GM19023 (cell line): ENCODE measurements around the gene ITGA3.

Experiments used
- ATAC-seq: cut with Tn5 transposase; IDR thresholded peaks from one replicate; pipeline ENCODE4 v1.9.1; 2021; ENCODE audit warnings: mild to moderate bottlenecking, moderate library complexity; ENCODE audit not compliant: unreplicated experiment

ITGA3 gene

DNA sequence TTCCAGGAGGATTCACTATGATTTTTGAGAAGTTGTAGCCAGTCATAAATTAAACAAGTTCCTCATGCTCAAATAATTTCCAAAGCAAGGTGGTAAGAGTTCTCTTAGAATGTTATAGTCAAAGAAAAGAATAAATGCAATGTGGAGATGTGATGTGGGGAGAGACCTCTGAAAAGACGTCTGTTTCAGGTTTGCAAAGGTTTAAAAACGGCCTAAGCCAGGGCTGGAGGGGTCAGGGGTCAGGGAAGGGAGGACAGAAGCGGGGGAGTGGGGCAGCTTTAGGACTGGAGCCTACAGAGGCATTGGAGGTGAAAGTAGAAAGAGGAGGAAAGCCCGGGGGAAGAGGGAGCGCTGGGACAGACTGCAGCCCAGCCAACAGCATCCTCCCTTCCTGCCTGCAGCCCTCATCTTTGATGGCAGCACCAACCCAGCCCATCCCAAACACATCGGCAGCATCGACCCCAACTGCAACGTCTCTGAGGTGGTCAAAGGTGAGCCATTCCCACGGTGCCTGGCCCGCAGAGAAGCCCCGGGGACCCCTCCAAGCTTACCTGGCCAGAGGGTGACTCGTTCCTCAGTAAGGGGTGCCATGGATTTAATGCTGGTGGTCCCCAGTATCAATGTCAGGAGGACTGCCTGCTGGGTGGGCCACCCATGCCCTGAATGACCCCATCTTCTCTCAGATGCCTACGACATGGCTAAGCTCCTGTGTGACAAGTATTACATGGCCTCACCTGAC lies 50.7 kb downstream of the ITGA3 start:
- ATAC-seq = no peak

DNA sequence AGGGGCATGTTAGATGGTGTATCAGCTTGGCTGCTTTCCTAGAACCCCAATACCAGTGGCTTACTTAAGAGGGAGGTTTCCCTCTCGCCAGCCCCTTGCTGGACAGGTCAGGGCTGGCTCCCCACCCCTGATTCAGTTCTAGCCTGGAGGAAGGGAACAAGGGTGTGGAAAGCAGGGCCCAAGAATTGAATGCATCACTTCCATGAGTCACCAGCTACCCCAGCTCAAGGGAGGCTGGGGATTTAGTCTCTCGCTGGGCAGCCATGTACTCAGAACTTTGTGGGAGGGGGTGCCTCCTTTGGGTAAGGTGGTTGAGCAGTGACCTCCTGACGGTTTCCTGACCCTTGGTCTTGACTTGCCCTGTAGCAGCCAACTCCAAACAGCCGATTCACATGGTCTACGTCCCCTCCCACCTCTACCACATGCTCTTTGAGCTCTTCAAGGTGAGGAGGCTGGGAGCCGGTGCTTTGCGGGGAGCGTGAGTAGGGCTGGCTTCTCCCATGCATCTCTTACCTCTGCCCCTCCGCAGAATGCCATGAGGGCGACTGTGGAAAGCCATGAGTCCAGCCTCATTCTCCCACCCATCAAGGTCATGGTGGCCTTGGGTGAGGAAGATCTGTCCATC lies 52.0 kb downstream of the ITGA3 start:
- ATAC-seq = no peak

DNA sequence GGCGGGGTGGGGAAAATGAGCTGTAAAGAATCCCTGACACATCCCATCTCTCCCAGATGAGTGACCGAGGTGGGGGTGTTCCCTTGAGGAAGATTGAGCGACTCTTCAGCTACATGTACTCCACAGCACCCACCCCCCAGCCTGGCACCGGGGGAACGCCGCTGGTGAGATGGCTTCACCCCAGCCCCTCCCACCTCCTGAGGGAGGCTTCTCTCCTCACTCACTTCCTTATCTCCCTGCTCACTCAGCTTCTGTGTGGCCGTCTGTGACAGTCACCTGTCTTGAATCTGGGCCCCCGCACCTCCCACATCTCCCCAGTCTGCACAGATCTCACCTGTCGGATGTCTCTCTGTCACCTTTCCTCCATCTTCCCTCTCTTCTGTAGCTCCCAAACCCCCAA lies 52.6 kb downstream of the ITGA3 start:
- no peak for ATAC-seq

GRCh38 chr17:50109207-50109606 lies 53.3 kb downstream of the ITGA3 start:
- no peak for ATAC-seq

DNA sequence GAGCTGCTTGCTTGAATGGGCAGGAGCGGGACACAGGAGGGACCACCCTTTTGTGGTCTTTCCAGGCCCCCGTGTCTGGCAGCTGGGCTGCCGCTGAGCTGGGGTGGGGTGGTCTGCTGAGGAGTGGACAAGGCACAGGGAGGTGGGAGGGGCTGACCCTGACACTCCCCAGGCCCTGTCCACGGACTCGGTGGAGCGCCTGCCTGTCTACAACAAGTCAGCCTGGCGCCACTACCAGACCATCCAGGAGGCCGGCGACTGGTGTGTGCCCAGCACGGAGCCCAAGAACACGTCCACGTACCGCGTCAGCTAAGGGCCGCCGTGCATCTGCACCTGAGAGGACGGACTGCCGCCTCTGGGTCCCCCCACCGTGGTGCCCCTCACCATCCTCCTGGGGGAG lies 53.9 kb downstream of the ITGA3 start:
- no peak for ATAC-seq

DNA sequence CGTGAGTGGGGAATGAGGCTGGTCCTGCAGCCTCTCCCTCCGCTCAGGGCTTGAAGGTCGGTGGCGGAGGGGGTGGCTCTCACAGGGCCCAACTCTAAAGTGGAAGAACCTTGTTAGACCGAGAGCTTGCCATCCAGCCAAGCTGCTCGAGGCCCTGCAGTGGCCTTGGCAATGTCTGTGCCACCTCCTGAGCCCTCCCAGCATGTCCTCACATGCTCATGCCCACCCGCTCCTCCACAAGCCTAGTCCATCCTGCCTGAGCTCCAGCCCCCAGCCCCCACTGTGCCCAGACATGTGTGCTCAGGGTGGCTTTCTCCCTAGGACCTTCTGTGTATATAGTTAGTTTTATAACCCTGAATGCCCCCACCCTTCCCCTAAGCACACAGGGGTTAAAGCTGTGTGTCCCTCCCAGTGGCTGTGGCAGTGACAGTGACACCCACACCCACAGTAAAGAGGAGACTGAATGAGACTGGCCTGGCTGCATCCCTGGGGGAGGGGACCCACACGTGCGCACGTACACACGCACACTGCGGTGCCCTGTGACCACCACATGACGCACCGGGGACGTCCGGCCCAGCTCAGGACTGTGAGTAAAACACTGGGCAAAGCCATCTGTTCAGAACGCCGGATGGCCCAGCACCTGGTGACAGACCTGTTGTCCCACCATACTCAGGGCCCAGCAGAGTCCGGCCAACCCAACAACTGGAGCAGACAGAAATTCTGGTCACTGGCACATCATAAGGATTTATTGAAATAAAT lies 54.9 kb downstream of the ITGA3 start:
- no peak for ATAC-seq

DNA sequence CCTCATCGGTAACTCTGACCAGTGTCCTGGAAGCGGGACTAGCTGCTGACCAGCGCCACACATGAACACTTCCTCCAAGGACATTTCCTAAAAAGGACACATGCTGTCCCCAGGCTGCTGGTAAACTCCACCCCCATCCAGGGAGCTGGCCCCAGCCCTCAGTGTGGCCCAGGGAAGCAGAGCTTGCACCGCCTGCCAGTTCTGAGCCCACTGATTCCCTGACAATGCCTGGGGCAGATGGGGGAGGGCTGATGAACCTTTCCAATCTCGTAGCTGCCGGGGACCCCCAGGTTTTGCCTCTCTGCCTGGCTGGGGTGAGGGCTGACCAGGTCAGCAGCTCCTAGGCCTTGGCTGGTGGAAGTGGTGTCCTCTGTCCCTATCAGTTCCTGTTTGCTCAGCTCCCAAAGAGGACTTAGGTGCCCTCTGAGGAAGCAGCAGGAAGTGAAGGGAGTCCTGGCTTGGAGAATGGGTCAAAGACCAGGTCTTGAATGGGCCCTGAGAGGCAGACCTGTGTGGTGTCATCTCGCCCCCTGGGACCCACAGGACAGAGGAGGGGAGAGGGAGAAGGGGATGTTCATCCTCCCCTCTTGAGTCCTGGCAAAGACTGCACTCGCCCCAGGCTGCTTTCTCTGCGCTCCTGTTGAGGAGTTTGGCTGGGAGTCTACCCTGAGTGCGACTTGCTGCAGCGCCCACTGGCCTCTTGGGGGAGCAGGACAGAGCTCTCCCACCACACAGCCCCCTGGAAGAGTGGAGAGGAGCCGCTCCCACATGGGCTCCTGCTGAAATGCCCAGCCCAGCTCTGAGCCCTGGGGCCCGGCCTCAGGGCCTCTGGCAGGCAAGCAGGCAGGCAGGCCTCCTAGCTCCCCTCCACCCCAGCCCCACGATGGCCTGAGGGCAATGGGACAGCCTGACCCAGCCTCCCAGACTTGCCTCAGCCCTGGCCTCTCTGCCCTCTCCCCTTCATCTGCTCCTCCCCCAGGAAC lies 56.1 kb downstream of the ITGA3 start:
- no peak for ATAC-seq

GRCh38 chr17:50112694-50113093 lies 56.8 kb downstream of the ITGA3 start:
- ATAC-seq = no peak

DNA sequence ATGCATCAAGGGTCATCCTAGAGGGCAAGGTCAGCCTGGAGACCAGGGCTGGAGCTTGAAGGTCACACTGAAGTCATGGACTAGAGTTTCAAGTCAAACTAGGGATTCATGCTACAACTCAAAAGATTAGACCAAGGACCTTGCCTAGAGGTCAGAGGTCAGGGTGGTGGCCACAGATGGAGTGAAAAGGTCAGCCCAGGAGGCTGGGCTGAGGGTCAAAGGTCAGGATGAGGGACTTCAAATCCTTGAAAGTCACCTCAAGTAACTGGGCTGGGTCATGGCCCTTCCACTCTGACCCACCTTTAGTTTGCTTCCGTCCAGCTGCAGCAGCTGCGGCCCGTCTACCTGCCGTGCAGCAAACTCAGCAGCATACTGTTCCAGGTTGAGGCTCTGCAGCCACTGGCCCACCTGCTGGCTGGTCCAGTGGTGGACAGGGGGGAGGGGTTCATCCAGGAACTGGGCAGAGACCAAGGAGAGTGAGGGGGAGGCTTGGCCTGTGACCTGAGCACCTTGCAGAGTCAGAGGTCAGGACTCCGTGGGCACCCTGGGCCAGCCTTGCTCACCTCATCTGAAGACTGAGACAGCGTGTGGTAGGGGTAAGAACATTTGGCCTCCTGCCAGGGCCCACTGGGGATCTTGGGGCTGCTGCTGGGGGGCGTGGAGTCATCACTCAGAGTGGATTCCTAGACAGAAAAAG lies 57.9 kb downstream of the ITGA3 start:
- no peak for ATAC-seq

DNA sequence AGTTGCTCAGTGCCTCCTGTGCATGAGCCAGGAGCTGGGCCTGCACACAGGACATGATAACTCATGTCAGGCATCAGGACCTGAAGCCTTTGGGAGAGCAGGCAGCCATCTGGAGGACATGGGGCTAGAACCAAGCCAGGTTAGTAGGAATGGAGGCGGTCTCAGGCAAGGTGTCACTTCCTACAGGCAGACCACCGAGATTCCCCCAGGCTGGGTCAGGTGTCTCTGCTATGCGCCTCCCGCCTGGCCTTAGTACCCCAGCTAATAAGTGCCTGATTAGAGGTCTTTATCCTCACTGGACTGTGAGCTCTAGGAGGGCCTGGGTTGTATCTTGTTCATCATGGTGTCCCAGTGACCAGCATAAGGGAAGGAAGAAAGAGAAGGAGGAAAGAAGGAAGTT lies 58.5 kb downstream of the ITGA3 start:
- ATAC-seq = no peak

DNA sequence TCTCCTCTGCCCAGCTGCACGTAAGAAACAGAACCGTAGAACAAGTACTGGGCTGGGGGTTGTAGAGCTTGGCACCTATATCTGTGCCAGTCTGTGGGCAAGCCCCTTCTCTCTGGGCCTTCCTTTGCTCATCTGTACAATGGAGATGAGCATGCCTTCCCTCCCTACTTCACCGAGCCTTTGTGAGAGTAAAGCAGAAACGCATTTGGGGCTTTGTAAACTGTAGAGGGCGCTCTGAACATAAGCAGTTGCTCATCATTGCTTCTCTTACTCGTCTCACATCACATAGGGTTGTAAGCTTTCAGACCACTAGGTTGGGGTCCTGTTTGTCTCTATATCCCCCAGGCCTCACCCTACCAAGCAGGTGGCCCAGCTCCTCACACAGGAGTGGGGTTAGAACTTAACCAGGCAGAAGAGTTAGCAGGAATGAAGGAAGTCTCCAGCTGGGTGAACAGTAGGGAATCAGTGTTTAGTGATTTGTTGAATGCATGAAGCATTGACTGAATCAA lies 59.0 kb downstream of the ITGA3 start:
- no peak for ATAC-seq

- no peak for ATAC-seq
These were observed 59.8 kb downstream of the ITGA3 start for GRCh38 chr17:50115756-50116155.

DNA sequence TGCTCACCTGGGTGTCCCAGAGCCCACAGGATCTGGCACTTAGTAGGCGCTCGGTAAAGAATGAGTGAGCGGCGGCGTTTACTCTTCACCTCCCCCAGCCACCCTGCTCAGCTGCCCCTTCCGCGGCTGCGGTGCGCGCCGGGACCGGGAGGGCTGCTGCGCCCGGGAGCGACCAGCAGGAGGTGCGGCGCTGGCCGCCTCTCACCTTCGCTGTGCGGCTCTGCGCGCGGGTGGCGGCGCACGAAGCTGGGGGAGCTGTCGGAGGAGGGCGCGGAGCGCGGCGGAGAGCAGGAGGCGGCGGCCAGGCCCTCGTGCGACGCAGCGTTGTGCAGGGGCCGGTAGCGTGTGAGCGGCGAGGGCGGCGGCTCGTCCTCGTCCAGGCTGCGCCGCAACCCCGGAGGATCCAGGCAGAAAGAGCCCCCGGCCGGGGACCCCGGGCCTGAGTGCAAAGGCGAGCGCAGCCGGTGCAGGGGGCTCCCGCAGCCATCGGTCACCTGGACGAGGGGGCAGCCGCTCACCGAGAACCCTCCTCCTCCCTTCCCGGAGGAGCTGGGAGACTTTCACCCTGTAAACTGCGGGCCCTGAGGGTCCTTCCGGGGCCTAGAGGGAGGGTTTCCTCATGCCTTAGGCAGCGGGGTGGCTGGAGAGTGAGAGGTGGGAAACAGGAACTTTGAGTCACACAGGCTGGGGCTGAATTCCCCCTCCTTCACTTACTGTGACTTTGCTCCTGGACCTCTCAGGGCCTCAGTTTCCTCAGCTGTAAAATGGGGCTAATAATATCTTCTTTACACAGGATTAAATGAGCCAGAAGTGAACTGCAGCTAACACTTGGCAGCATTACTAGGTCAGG lies 61.5 kb downstream of the ITGA3 start:
- no peak for ATAC-seq

- no peak for ATAC-seq
These were observed 62.3 kb downstream of the ITGA3 start for GRCh38 chr17:50118076-50118827.

GRCh38 chr17:50118828-50119218 lies 62.9 kb downstream of the ITGA3 start:
- no peak for ATAC-seq

DNA sequence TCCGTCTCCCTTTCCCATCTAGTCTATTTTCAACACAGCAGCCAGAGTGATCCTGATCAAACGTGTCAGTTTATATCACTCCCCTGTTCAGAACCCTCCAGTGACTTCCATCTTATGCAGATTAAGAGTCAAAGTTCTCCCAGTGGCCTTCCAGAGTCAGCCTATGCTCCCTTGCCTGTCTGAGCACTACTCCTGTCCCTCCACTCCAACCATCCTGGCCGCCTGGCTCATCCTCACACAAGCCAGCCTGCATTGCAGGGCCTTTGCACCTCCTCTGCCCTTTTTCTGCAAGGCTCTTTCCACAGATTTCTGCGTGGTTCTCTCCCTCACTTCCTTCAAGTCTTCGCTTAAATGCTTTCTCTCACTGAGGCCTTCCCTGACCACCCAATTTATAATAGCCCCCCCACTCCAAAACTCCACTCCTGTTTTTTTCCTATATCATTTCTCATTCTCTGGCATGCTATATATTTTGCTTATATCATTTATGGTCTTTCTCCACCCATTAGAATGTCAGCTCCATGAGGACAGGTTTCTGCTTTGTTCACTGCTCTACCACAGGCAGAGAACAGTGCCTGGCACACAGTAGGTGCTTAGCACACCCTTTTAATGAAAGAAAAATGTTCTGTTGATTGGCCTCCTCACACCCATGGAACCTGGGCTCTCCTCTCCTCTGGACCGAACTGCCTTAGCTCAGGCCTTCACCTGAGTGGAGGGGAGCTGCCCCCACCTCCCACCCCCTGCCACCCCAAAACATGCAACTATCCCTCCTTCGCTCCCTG lies 64.8 kb downstream of the ITGA3 start:
- no peak for ATAC-seq

DNA sequence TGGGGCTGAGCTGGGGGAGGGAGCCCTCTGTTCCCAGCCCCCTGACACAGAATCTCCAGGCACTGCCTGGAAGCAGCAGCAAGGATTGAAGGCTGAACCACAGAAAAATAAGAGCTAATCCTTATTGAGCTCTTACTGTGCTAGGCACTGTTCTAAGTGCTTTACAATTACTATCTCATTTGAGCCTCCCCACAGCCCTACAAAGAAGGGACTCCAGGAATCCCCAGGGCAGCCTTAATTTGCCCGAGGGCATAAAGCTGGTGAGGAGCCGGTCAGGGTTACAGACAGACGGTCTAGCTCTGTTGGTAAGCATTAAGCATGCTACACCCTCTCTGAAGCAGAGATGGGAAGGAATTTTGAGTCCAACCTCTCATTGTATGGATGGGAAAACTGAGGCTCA lies 67.0 kb downstream of the ITGA3 start:
- no peak for ATAC-seq
